AG09319 (cell line): ENCODE data around the gene MLLT1.

Experiments
- DNase-seq: peaks from one replicate; pipeline ENCODE4 v3.0.0-alpha.2; 2010; ENCODE audit warnings: low read depth; ENCODE audit errors: extremely low read depth
- TF ChIP-seq, protein P1 (sequence below): IDR thresholded peaks from 2 replicates; pipeline ENCODE4 v1.5.1; 2011; ENCODE audit warnings: low read depth, mild to moderate bottlenecking, inconsistent platforms, low read length, moderate library complexity

Gene MLLT1

DNA sequence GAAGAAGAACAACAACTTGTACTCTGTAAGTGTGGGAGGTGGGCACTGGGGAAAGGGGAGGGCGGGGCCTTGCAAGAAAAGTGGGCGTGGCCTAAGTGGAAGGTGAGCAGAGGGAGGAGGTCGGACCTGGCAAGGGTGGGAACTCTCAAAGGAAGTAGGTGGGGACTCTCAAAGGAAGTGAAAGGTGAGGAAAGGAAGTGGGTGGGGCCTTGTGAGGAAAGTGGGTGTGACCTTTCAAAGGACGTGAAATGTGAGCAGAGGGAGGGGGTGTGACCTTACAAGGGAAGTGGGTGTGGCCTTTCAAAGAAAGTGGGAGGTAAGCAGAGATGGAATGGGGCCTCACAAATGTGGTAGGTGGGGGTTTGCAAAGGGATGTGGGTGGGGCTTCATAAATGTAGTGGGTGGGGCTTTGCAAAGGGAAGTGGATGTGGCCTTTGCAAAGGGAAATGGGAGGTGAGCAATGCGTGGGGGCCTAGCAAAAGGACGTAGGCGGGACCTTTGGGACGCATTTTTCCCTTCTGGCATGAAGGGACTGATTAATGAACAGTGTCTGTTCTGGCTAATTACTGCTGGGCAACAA is 118.4 kb downstream of the MLLT1 start:
- no peak for DNase-seq
- TF ChIP-seq, protein P1, sequence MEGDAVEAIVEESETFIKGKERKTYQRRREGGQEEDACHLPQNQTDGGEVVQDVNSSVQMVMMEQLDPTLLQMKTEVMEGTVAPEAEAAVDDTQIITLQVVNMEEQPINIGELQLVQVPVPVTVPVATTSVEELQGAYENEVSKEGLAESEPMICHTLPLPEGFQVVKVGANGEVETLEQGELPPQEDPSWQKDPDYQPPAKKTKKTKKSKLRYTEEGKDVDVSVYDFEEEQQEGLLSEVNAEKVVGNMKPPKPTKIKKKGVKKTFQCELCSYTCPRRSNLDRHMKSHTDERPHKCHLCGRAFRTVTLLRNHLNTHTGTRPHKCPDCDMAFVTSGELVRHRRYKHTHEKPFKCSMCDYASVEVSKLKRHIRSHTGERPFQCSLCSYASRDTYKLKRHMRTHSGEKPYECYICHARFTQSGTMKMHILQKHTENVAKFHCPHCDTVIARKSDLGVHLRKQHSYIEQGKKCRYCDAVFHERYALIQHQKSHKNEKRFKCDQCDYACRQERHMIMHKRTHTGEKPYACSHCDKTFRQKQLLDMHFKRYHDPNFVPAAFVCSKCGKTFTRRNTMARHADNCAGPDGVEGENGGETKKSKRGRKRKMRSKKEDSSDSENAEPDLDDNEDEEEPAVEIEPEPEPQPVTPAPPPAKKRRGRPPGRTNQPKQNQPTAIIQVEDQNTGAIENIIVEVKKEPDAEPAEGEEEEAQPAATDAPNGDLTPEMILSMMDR = no peak
